Epithelial cell of proximal tubule (primary cell): ENCODE results near the gene KRTAP3-3. TPM values are rescaled to one million over a fixed set of nuclear protein-coding genes. Genes with fewer than 3 reads are reported as not detected.

ENCODE experiments used
- DNase-seq: peaks from one replicate; pipeline ENCODE4 v3.0.0-alpha.2; 2011; ENCODE audit warnings: low read depth
- H3K4me3 ChIP-seq: 2 replicates; pipeline ENCODE4 v1.5.1; 2011; ENCODE audit warnings: low read depth, mild to moderate bottlenecking, low read length
- CTCF ChIP-seq: conservative IDR thresholded peaks from 2 replicates; pipeline ENCODE4 v1.5.1; 2012; ENCODE audit warnings: low read depth, mild to moderate bottlenecking, low read length
- total RNA-seq: library from RNA; depleted of rRNA; stranded (reverse); fragments of >200 nt; gene quantifications from 2 replicates; pipeline ENCODE4 v1.2.3, GENCODE V29; 2015

The KRTAP3-3 gene
- total RNA-seq, 1 donor from 2014 or later: not detected

- no peak for DNase-seq
- H3K4me3 ChIP-seq: no peak overlapping the region
- no peak for TF ChIP-seq CTCF
Observed at GRCh38 chr17:40944531-40944930, 49.4 kb downstream of the KRTAP3-3 start.

Other genes with a start within 250 kb of the KRTAP3-3 start
- gene KRT25, start 238.8 kb downstream of the KRTAP3-3 start, total RNA-seq: 0.17 TPM in 1 of 2 replicates, not detected in the other
- gene KRT26, start 222.0 kb downstream of the KRTAP3-3 start, total RNA-seq: not detected in 2 replicates
- not detected in 2 replicates for gene KRT27, start 211.6 kb downstream of the KRTAP3-3 start, total RNA-seq
- not detected in 2 replicates for gene KRT28, start 194.2 kb downstream of the KRTAP3-3 start, total RNA-seq
- 10.8 and 22.6 TPM in 2 replicates for gene KRT10, start 171.6 kb downstream of the KRTAP3-3 start, total RNA-seq
- gene KRT12, start 126.9 kb downstream of the KRTAP3-3 start, total RNA-seq: not detected in 2 replicates
- not detected in 2 replicates for gene KRT20, start 108.9 kb downstream of the KRTAP3-3 start, total RNA-seq
- 13.4 and 17.1 TPM in 2 replicates for gene KRT23, start 56.5 kb downstream of the KRTAP3-3 start, total RNA-seq
- gene KRT39, start 27.2 kb downstream of the KRTAP3-3 start, total RNA-seq: not detected in 2 replicates
- not detected in 2 replicates for gene KRT40, start 9.8 kb downstream of the KRTAP3-3 start, total RNA-seq
- gene KRTAP3-2, start 5.7 kb upstream of the KRTAP3-3 start, total RNA-seq: not detected in 2 replicates
- gene KRTAP3-1, start 15.0 kb upstream of the KRTAP3-3 start, total RNA-seq: not detected in 2 replicates
- gene KRTAP1-5, start 33.0 kb upstream of the KRTAP3-3 start, total RNA-seq: not detected in 2 replicates
- not detected in 2 replicates for gene KRTAP1-4, start 36.0 kb upstream of the KRTAP3-3 start, total RNA-seq
- not detected in 2 replicates for gene KRTAP1-3, start 40.7 kb upstream of the KRTAP3-3 start, total RNA-seq
- gene KRTAP1-1, start 47.3 kb upstream of the KRTAP3-3 start, total RNA-seq: not detected in 2 replicates
- gene KRTAP2-1, start 53.2 kb upstream of the KRTAP3-3 start, total RNA-seq: not detected in 2 replicates
- not detected in 2 replicates for gene KRTAP2-2, start 61.1 kb upstream of the KRTAP3-3 start, total RNA-seq
- 11.6 and 26.7 TPM in 2 replicates for gene KRTAP2-3, start 66.0 kb upstream of the KRTAP3-3 start, total RNA-seq
- not detected in 2 replicates for gene KRTAP2-4, start 71.7 kb upstream of the KRTAP3-3 start, total RNA-seq
- gene KRTAP4-7, start 90.0 kb upstream of the KRTAP3-3 start, total RNA-seq: not detected in 2 replicates
- not detected in 2 replicates for gene KRTAP4-8, start 104.0 kb upstream of the KRTAP3-3 start, total RNA-seq
- gene KRTAP4-16, start 108.0 kb upstream of the KRTAP3-3 start, total RNA-seq: not detected in 2 replicates
- gene KRTAP4-9, start 111.2 kb upstream of the KRTAP3-3 start, total RNA-seq: 0.58 TPM in 1 of 2 replicates, not detected in the other
- gene KRTAP4-11, start 124.2 kb upstream of the KRTAP3-3 start, total RNA-seq: not detected in 2 replicates
- gene KRTAP4-12, start 130.0 kb upstream of the KRTAP3-3 start, total RNA-seq: not detected in 2 replicates
- gene KRTAP4-6, start 146.4 kb upstream of the KRTAP3-3 start, total RNA-seq: not detected in 2 replicates
- gene KRTAP4-5, start 155.7 kb upstream of the KRTAP3-3 start, total RNA-seq: not detected in 2 replicates
- gene KRTAP4-4, start 166.6 kb upstream of the KRTAP3-3 start, total RNA-seq: not detected in 2 replicates
- not detected in 2 replicates for gene KRTAP4-3, start 174.1 kb upstream of the KRTAP3-3 start, total RNA-seq
- not detected in 2 replicates for gene KRTAP4-2, start 184.1 kb upstream of the KRTAP3-3 start, total RNA-seq
- not detected in 2 replicates for gene KRTAP4-1, start 190.7 kb upstream of the KRTAP3-3 start, total RNA-seq
- gene KRTAP9-1, start 195.7 kb upstream of the KRTAP3-3 start, total RNA-seq: not detected in 2 replicates
- gene KRTAP9-2, start 232.5 kb upstream of the KRTAP3-3 start, total RNA-seq: not detected in 2 replicates
- not detected in 2 replicates for gene KRTAP9-3, start 238.3 kb upstream of the KRTAP3-3 start, total RNA-seq
- gene KRTAP9-8, start 243.8 kb upstream of the KRTAP3-3 start, total RNA-seq: not detected in 2 replicates